Measurements from ENCODE around the gene ZMYM4. TPM values are rescaled to one million over a fixed set of nuclear protein-coding genes. Genes with fewer than 3 reads are reported as not detected.

Gene ZMYM4
- total RNA-seq, 1 experiment from 2014 or later: 66.0 TPM

DNA sequence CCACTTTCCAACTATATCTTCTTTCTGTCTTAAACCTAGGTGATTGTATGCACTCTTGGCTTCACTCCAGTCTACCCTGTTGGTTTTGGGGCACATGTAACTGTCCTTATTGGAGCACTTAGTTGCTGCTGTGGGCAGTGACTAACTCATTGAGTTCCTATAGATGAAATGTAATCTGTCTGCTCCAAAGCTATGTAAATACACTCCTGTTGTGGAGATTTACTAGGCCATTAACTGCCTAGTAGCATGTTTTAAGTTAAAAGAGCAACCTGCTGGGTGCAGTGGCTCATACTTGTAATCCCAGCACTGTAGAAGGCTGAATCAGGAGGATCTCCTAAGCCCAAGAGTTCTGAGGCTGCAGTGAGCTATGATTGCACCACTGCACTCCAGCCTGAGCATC, 137.6 kb downstream of the ZMYM4 start:
- Histone ChIP-seq H2BK5ac (ENCODE audit: insufficient read length, low read length) (no peak overlapping the region), H2BK120ac (ENCODE audit: low read depth, low read length, poor library complexity, severe bottlenecking) (no peak overlapping the region), H4K8ac (replicated peaks; ENCODE audit: insufficient read length, low read depth, low read length) (no peak overlapping the region), H3K18ac (ENCODE audit: insufficient read length, low read depth, low read length) (no peak overlapping the region), H4K91ac (ENCODE audit: insufficient read length, low read depth, low read length) (no peak overlapping the region), H3K4me1 (ENCODE audit: insufficient read depth, low read length) (no peaks in the 10 kb centered on the region), H4K20me1 (ENCODE audit: control insufficient read depth, insufficient read depth, insufficient read length) (no peaks in the 10 kb centered on the region), H3K79me1 (ENCODE audit: insufficient read depth, low read depth, low read length, poor library complexity, severe bottlenecking) (no peaks in the 10 kb centered on the region), H3K14ac (ENCODE audit: insufficient read depth, low read length) (no peak overlapping the region), H3K27me3 (ENCODE audit: insufficient read depth, low read length) (no peaks in the 10 kb centered on the region), H3T11ph (ENCODE audit: low read length) (no peak overlapping the region), H3K56ac (ENCODE audit: insufficient read length, low read depth, low read length) (no peak overlapping the region), H3K23me2 (ENCODE audit: insufficient read length, low read depth, low read length, poor library complexity, severe bottlenecking) (no peaks in the 10 kb centered on the region), H3K9me3 (ENCODE audit: control insufficient read depth, low read depth, low read length) (no peaks in the 10 kb centered on the region), H2AFZ (ENCODE audit: low read length) (no peak overlapping the region), H2BK12ac (ENCODE audit: insufficient read length, low read depth, low read length) (no peak overlapping the region), H3K9ac (ENCODE audit: extremely low read depth, insufficient read length, low read length) (no peak overlapping the region), H4K5ac (ENCODE audit: insufficient read length, low read depth, low read length) (no peak overlapping the region), H3K23ac (ENCODE audit: insufficient read length, low read depth, low read length) (no peak overlapping the region), H2BK20ac (ENCODE audit: low read depth, low read length, poor library complexity, severe bottlenecking) (no peak overlapping the region), H3K4ac (ENCODE audit: low read depth, low read length) (no peak overlapping the region), H2AK5ac (ENCODE audit: insufficient read length, low read length) (no peak overlapping the region), H3K79me2 (ENCODE audit: insufficient read depth, low read length) (no peaks in the 10 kb centered on the region), H3K4me2 (ENCODE audit: insufficient read depth, insufficient read length, low read length) (no peak overlapping the region), H3K27ac (ENCODE audit: insufficient read length, low read depth, low read length) (no peak overlapping the region), H2BK15ac (ENCODE audit: low read depth, low read length) (no peak overlapping the region)
- Mint-ChIP-seq H3K9me3 (peaks cover 0 to 3% of the 10 kb centered on the region in 2 experiments; a peak in 2 of 5 replicates), H3K36me3 (ENCODE audit: insufficient read depth in 1 of 3, low read depth in 3 of 3) (peaks cover 53 to 77% (median 71%) of the 10 kb centered on the region in 3 experiments), H3K4me3 (no peak overlapping the region), H3K27ac (no peak overlapping the region), H3K27me3 (ENCODE audit: low read depth) (no peaks in the 10 kb centered on the region), H3K4me1 (peaks cover 8 to 11% of the 10 kb centered on the region in 2 experiments)
- TF ChIP-seq, protein P1, sequence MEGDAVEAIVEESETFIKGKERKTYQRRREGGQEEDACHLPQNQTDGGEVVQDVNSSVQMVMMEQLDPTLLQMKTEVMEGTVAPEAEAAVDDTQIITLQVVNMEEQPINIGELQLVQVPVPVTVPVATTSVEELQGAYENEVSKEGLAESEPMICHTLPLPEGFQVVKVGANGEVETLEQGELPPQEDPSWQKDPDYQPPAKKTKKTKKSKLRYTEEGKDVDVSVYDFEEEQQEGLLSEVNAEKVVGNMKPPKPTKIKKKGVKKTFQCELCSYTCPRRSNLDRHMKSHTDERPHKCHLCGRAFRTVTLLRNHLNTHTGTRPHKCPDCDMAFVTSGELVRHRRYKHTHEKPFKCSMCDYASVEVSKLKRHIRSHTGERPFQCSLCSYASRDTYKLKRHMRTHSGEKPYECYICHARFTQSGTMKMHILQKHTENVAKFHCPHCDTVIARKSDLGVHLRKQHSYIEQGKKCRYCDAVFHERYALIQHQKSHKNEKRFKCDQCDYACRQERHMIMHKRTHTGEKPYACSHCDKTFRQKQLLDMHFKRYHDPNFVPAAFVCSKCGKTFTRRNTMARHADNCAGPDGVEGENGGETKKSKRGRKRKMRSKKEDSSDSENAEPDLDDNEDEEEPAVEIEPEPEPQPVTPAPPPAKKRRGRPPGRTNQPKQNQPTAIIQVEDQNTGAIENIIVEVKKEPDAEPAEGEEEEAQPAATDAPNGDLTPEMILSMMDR (conservative IDR thresholded peaks at IDR 0.05): no peak
- DNase-seq: no peak

All from H9 (cell line).